H7 (cell line): Measurements from ENCODE around the gene PLEKHJ1. TPM values are rescaled to one million over a fixed set of nuclear protein-coding genes. Genes with fewer than 3 reads are reported as not detected.

Experiments
- DNase-seq: peaks from one replicate; pipeline ENCODE4 v3.0.0; 2012
- H3K27me3 ChIP-seq: 2 replicates; pipeline ENCODE4 v1.6.0; 2011; ENCODE audit warnings: mild to moderate bottlenecking, low read length; ENCODE audit not compliant: control insufficient read depth, insufficient read depth
- H3K36me3 ChIP-seq: replicated peaks from 2 replicates; pipeline ENCODE4 v1.5.1; 2011; ENCODE audit warnings: low read length; ENCODE audit not compliant: control insufficient read depth, insufficient read depth
- H3K4me3 ChIP-seq: 2 replicates; pipeline ENCODE4 v1.5.1; 2011; ENCODE audit warnings: low read depth, mild to moderate bottlenecking, control low read depth, low read length, moderate library complexity; ENCODE audit not compliant: insufficient read depth
- total RNA-seq: library from RNA; depleted of rRNA; stranded (reverse); fragments of >200 nt; shearing (Covaris generic); gene quantifications from 2 replicates; pipeline ENCODE4 v1.2.3, GENCODE V29; 2014

Gene PLEKHJ1
- total RNA-seq, 1 experiment from 2014 or later: 295 TPM

GRCh38 chr19:2248136-2249009 is 12.2 kb upstream of the PLEKHJ1 start:
- Histone ChIP-seq H3K4me3 (no peak overlapping the region), H3K36me3 (peaks cover 28% of the 10 kb centered on the region), H3K27me3 (peaks cover 7% of the 10 kb centered on the region)
- no peak for DNase-seq

- H3K4me3 ChIP-seq: no peak overlapping the region
- H3K27me3 ChIP-seq: no peaks in the 10 kb centered on the region; the same call in 1 of the 2 replicates
- peaks cover 32% of the 10 kb centered on the region for H3K36me3 ChIP-seq
- DNase-seq: no peak
These were observed 11.4 kb upstream of the PLEKHJ1 start for GRCh38 chr19:2247433-2248101.

GRCh38 chr19:2246801-2247361 is 10.8 kb upstream of the PLEKHJ1 start:
- Histone ChIP-seq H3K4me3 (no peak overlapping the region), H3K27me3 (no peaks in the 10 kb centered on the region), H3K36me3 (peaks cover 32% of the 10 kb centered on the region)
- DNase-seq: no peak

- no peak for DNase-seq
- Histone ChIP-seq H3K36me3 (peaks cover 32% of the 10 kb centered on the region), H3K4me3 (no peak overlapping the region), H3K27me3 (no peaks in the 10 kb centered on the region)
These were observed 10.0 kb upstream of the PLEKHJ1 start for GRCh38 chr19:2246014-2246620.

GRCh38 chr19:2245273-2245672 is 9.1 kb upstream of the PLEKHJ1 start:
- no peak overlapping the region for H3K4me3 ChIP-seq
- H3K27me3 ChIP-seq: no peaks in the 10 kb centered on the region
- no peak for DNase-seq
- H3K36me3 ChIP-seq: peaks cover 32% of the 10 kb centered on the region

- DNase-seq: no peak
- Histone ChIP-seq H3K27me3 (no peaks in the 10 kb centered on the region), H3K4me3 (no peak overlapping the region), H3K36me3 (peaks cover 32% of the 10 kb centered on the region)
These were observed 8.4 kb upstream of the PLEKHJ1 start for GRCh38 chr19:2244486-2244885.

GRCh38 chr19:2244125-2244411 is 7.9 kb upstream of the PLEKHJ1 start:
- H3K4me3 ChIP-seq: no peak overlapping the region
- no peak for DNase-seq
- peaks cover 32% of the 10 kb centered on the region for H3K36me3 ChIP-seq
- no peaks in the 10 kb centered on the region for H3K27me3 ChIP-seq

- no peak for DNase-seq
- no peaks in the 10 kb centered on the region for H3K27me3 ChIP-seq
- H3K36me3 ChIP-seq: peaks cover 32% of the 10 kb centered on the region
- H3K4me3 ChIP-seq: no peak overlapping the region
These were observed 7.4 kb upstream of the PLEKHJ1 start for GRCh38 chr19:2243274-2244124.

GRCh38 chr19:2242816-2243215 is 6.7 kb upstream of the PLEKHJ1 start:
- H3K27me3 ChIP-seq: no peaks in the 10 kb centered on the region
- no peak overlapping the region for H3K4me3 ChIP-seq
- H3K36me3 ChIP-seq: peaks cover 32% of the 10 kb centered on the region
- DNase-seq: no peak

- Histone ChIP-seq H3K27me3 (no peaks in the 10 kb centered on the region), H3K36me3 (peaks cover 30% of the 10 kb centered on the region)
These were observed 6.0 kb upstream of the PLEKHJ1 start for GRCh38 chr19:2242092-2242537.

GRCh38 chr19:2240881-2241760 is 5.0 kb upstream of the PLEKHJ1 start:
- peaks cover 24% of the 10 kb centered on the region for H3K36me3 ChIP-seq
- no peak overlapping the region for H3K4me3 ChIP-seq
- no peak for DNase-seq
- H3K27me3 ChIP-seq: no peaks in the 10 kb centered on the region

More at GRCh38 chr19:2242092-2242537, 6.0 kb upstream of the PLEKHJ1 start:
- no peak overlapping the region for H3K4me3 ChIP-seq
- DNase-seq: no peak

GRCh38 chr19:2239771-2240770 is 3.9 kb upstream of the PLEKHJ1 start:
- DNase-seq: no peak

More at GRCh38 chr19:2239771-2240770, 3.9 kb upstream of the PLEKHJ1 start:
- Histone ChIP-seq H3K27me3 (no peaks in the 10 kb centered on the region), H3K4me3 (peak overlapping the region; percentile 4; the same call in 1 of the 2 replicates), H3K36me3 (peaks cover 18% of the 10 kb centered on the region)
